B cell (primary cell): ENCODE measurements around the gene CACNB2. TPM values are rescaled to one million over a fixed set of nuclear protein-coding genes. Genes with fewer than 3 reads are reported as not detected.

Experiments used
- ATAC-seq: fragments of 200-7000 bp; cut with Tn5 transposase; one replicate; pipeline ENCODE4 v1.10.0; 2021; ENCODE audit warnings: low read depth, mild to moderate bottlenecking, moderate number of reproducible peaks, moderate library complexity
- CTCF ChIA-PET: fragments of 350-600 bp; sonication (Branson Sonifier 250); formaldehyde crosslinking; loops from one replicate; lab custom pipeline; 2021; ENCODE audit warnings: antibody characterized with exemption, inconsistent platforms; lab: Charles Lee
- POLR2A ChIA-PET: fragments of 350-600 bp; sonication (Branson Sonifier 250); formaldehyde crosslinking; loops from one replicate; lab custom pipeline; 2021; ENCODE audit warnings: antibody characterized with exemption; lab: Charles Lee
- DNase-seq: peaks from one replicate; pipeline ENCODE4 v3.0.0; 2013
- H2AFZ ChIP-seq: 2 replicates; pipeline ENCODE4 v1.6.1; 2012; ENCODE audit warnings: mild to moderate bottlenecking, low read depth, low read length; ENCODE audit not compliant: insufficient read depth, poor library complexity, severe bottlenecking
- H3K27ac ChIP-seq, 2 donors: 1 replicate in 1 of 2; 2 replicates in 1 of 2; pipeline ENCODE4 v1.5.1; 2012 to 2013; ENCODE audit warnings: low read length in 2 of 2, mild to moderate bottlenecking in 2 of 2, moderate library complexity in 1 of 2
- H3K27me3 ChIP-seq, 4 experiments: fragments of 200-600 bp in 1 of 4; sonication (generic) in 1 of 4; replicated peaks in 1 of 4; 1 replicate in 2 of 4; 2 replicates in 2 of 4; pipeline versions ENCODE4 v1.6.1 to v1.7.0; 2013 to 2016; ENCODE audit warnings: low read length in 3 of 4, mild to moderate bottlenecking in 2 of 4, mixed read lengths in 1 of 4, moderate library complexity in 1 of 4; ENCODE audit not compliant: insufficient read depth in 4 of 4, control insufficient read depth in 3 of 4; ENCODE audit errors: control extremely low read depth in 1 of 4
- H3K36me3 ChIP-seq, 2 experiments: replicated peaks in 1 of 2; 1 replicate in 1 of 2; 2 replicates in 1 of 2; pipeline versions ENCODE4 v1.6.1 to v1.7.1; 2013; ENCODE audit warnings: low read length in 1 of 2; ENCODE audit not compliant: insufficient read depth in 2 of 2, control insufficient read depth in 1 of 2; ENCODE audit errors: control extremely low read depth in 1 of 2, extremely low read depth in 1 of 2
- H3K4me1 ChIP-seq, 2 donors: fragments of 200-600 bp in 1 of 2; sonication (generic) in 1 of 2; 1 replicate in 1 of 2; 2 replicates in 1 of 2; pipeline versions ENCODE4 v1.5.1 to v1.6.1; 2013 to 2017; ENCODE audit warnings: low read length in 2 of 2; ENCODE audit not compliant: control insufficient read depth in 2 of 2, insufficient read depth in 2 of 2
- H3K4me2 ChIP-seq: replicated peaks from 2 replicates; pipeline ENCODE3; 2012; ENCODE audit warnings: mild to moderate bottlenecking, low read depth, low read length; ENCODE audit not compliant: poor library complexity, severe bottlenecking
- H3K4me3 ChIP-seq, 5 experiments: fragments of 200-600 bp in 1 of 5; sonication (generic) in 1 of 5; 1 replicate in 3 of 5; 2 replicates in 2 of 5; pipeline versions ENCODE4 v1.5.1 to v1.7.0; 2011 to 2016; ENCODE audit warnings: low read length in 4 of 5, mild to moderate bottlenecking in 4 of 5, low read depth in 2 of 5, control low read depth in 1 of 5, moderate library complexity in 1 of 5; ENCODE audit not compliant: insufficient read depth in 1 of 5; ENCODE audit errors: control extremely low read depth in 1 of 5, extremely low read depth in 1 of 5
- H3K79me2 ChIP-seq: fragments of 200-600 bp; sonication (generic); one replicate; pipeline ENCODE4 v1.6.0; 2016; ENCODE audit warnings: low read length; ENCODE audit not compliant: control insufficient read depth, insufficient read depth
- H3K9ac ChIP-seq: fragments of 200-600 bp; sonication (generic); 2 replicates; pipeline ENCODE4 v1.6.1; 2017; ENCODE audit warnings: mild to moderate bottlenecking, low read length, moderate library complexity
- H3K9me3 ChIP-seq, 3 donors: one replicate each; pipeline versions ENCODE4 v1.6.1 to v1.7.1; 2013; ENCODE audit warnings: low read length in 2 of 3; ENCODE audit not compliant: control insufficient read depth in 2 of 3, insufficient read depth in 1 of 3; ENCODE audit errors: control extremely low read depth in 1 of 3
- H4K20me1 ChIP-seq: 2 replicates; pipeline ENCODE4 v1.6.0; 2012; ENCODE audit warnings: mild to moderate bottlenecking, low read length; ENCODE audit not compliant: insufficient read depth, control insufficient read depth, poor library complexity, severe bottlenecking
- H3K27ac Mint-ChIP-seq: one replicate; pipeline ENCODE4 v1.8.0; 2021; ENCODE audit warnings: mixed read lengths
- H3K27me3 Mint-ChIP-seq: one replicate; pipeline ENCODE4 v1.8.0; 2021; ENCODE audit warnings: mixed read lengths
- H3K4me1 Mint-ChIP-seq: one replicate; pipeline ENCODE4 v1.8.0; 2021; ENCODE audit warnings: mixed read lengths
- H3K4me3 Mint-ChIP-seq: one replicate; pipeline ENCODE4 v1.8.0; 2021; ENCODE audit warnings: mixed read lengths
- H3K9me3 Mint-ChIP-seq: one replicate; pipeline ENCODE4 v1.8.0; 2022; ENCODE audit warnings: mixed read lengths; ENCODE audit not compliant: insufficient read depth
- EZH2 ChIP-seq: IDR thresholded peaks from 2 replicates; pipeline ENCODE4 v1.6.1; 2012; ENCODE audit warnings: borderline replicate concordance, low read depth, mild to moderate bottlenecking, moderate library complexity, low read length; ENCODE audit not compliant: insufficient read depth, poor library complexity, severe bottlenecking
- WGBS: methylation state at CpG from one replicate; pipeline ENCODE4 v1.1.5; 2013; ENCODE audit warnings: missing lambda C conversion rate; ENCODE audit not compliant: insufficient coverage; 5-methylcytosine and 5-hydroxymethylcytosine counted together
- intact Hi-C: fragments of 100-400 bp; cut with micrococcal nuclease; formaldehyde crosslinking; loops from one replicate; pipeline ENCODE4 v1.10.0; 2022
- polyA plus RNA-seq: library from polyadenylated mRNA; depleted of rRNA; stranded (reverse); fragments of >200 nt; gene quantifications from 2 replicates; pipeline ENCODE4 v1.2.3, GENCODE V29; 2012
- total RNA-seq, 2 donors: library from RNA; stranded (reverse); fragments of 120-200 nt in 1 of 2; gene quantifications; 1 replicate in 1 of 2; 2 replicates in 1 of 2; pipeline versions ENCODE4 v1.2.3 to v1.2.4, GENCODE V29; 2013 to 2022
- TF ChIP-seq, protein P1 (sequence below): fragments of 200-600 bp; IDR thresholded peaks from one replicate; pipeline ENCODE4 v1.8.0; 2022; ENCODE audit warnings: antibody characterized with exemption, mild to moderate bottlenecking

Gene CACNB2
- total and polyA plus RNA-seq, 2 donors (not counting 1 experiment from before 2014, with no cell fraction given), result not detected

- no peak for DNase-seq
- ChIA-PET POLR2A (no interaction called here), CTCF (interaction anchor here (0.6 to 1.0 kb wide), 2 partner anchors 313 to 615 kb away, joined by 3 to 6 read pairs; no protein-coding TSS in a partner anchor)
- Mint-ChIP-seq H3K4me1 (no peaks in the 10 kb centered on the region), H3K4me3 (no peak overlapping the region), H3K27ac (no peak overlapping the region), H3K27me3 (peaks cover 3% of the 10 kb centered on the region), H3K9me3 (no peaks in the 10 kb centered on the region)
- Histone ChIP-seq H2AFZ (no peak overlapping the region), H3K27me3 (no peaks in the 10 kb centered on the region), H3K9me3 (no peaks in the 10 kb centered on the region), H3K4me3 (no peak overlapping the region), H4K20me1 (no peaks in the 10 kb centered on the region), H3K27ac (no peak overlapping the region), H3K4me1 (no peaks in the 10 kb centered on the region), H3K36me3 (no peaks in the 10 kb centered on the region), H3K4me2 (no peak overlapping the region), H3K79me2 (no peaks in the 10 kb centered on the region), H3K9ac (no peak overlapping the region)
- no peak for TF ChIP-seq EZH2
- TF ChIP-seq, protein P1, sequence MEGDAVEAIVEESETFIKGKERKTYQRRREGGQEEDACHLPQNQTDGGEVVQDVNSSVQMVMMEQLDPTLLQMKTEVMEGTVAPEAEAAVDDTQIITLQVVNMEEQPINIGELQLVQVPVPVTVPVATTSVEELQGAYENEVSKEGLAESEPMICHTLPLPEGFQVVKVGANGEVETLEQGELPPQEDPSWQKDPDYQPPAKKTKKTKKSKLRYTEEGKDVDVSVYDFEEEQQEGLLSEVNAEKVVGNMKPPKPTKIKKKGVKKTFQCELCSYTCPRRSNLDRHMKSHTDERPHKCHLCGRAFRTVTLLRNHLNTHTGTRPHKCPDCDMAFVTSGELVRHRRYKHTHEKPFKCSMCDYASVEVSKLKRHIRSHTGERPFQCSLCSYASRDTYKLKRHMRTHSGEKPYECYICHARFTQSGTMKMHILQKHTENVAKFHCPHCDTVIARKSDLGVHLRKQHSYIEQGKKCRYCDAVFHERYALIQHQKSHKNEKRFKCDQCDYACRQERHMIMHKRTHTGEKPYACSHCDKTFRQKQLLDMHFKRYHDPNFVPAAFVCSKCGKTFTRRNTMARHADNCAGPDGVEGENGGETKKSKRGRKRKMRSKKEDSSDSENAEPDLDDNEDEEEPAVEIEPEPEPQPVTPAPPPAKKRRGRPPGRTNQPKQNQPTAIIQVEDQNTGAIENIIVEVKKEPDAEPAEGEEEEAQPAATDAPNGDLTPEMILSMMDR, result no peak
- intact Hi-C loops, result no loop called here
- no CpG with 5 or more reads among the region's 2 CpGs for WGBS
- ATAC-seq, result no peak
Observed at GRCh38 chr10:18216482-18216881, 76.3 kb downstream of the CACNB2 start.

GRCh38 chr10:18217577-18217976 is 77.4 kb downstream of the CACNB2 start:
- H3K4me1 Mint-ChIP-seq, result no peaks in the 10 kb centered on the region
- no peak overlapping the region for H3K9ac ChIP-seq
- no peak overlapping the region for H3K27ac Mint-ChIP-seq
- no peaks in the 10 kb centered on the region for H3K4me1 ChIP-seq
- H3K36me3 ChIP-seq, result no peaks in the 10 kb centered on the region
- H3K4me3 ChIP-seq, result no peak overlapping the region
- no peak for DNase-seq
- ChIA-PET POLR2A (no interaction called here), CTCF (no interaction called here)
- H3K27me3 ChIP-seq, result peaks cover 0 to 3% (median 0%) of the 10 kb centered on the region in 4 experiments
- H2AFZ ChIP-seq, result no peak overlapping the region
- H3K79me2 ChIP-seq, result no peaks in the 10 kb centered on the region
- no peak for TF ChIP-seq EZH2
- TF ChIP-seq, protein P1, result no peak
- H3K27me3 Mint-ChIP-seq, result peaks cover 3% of the 10 kb centered on the region
- H4K20me1 ChIP-seq, result no peaks in the 10 kb centered on the region
- intact Hi-C loops, result no loop called here
- 100% methylated on average over 1 of the region's 2 CpGs for WGBS
- no peaks in the 10 kb centered on the region for H3K9me3 ChIP-seq
- ATAC-seq, result no peak
- no peak overlapping the region for H3K27ac ChIP-seq
- no peak overlapping the region for H3K4me2 ChIP-seq
- H3K9me3 Mint-ChIP-seq, result no peaks in the 10 kb centered on the region
- no peak overlapping the region for H3K4me3 Mint-ChIP-seq
